Measurements from ENCODE around the gene ARHGAP15. TPM values are rescaled to one million over a fixed set of nuclear protein-coding genes. Genes with fewer than 3 reads are reported as not detected.

Gene ARHGAP15
- polyA plus RNA-seq, 1 donor from 2014 or later = 0.30 TPM

- Histone ChIP-seq H3K36me3 (ENCODE audit: insufficient read depth, low read length) (no peaks in the 10 kb centered on the region), H3K9me2 (ENCODE audit: insufficient read depth, low read length) (no peaks in the 10 kb centered on the region), H3K79me2 (replicated peaks; ENCODE audit: insufficient read depth, low read length) (no peaks in the 10 kb centered on the region), H3K4me2 (ENCODE audit: low read length) (no peak overlapping the region), H3K9me3 (ENCODE audit: low read length) (no peaks in the 10 kb centered on the region), H2AFZ (ENCODE audit: low read depth, low read length) (no peak overlapping the region), H4K20me1 (ENCODE audit: insufficient read depth) (no peaks in the 10 kb centered on the region), H3K9ac (ENCODE audit: low read length) (no peak overlapping the region), H3K27me3 (ENCODE audit: insufficient read depth, low read depth, low read length) (no peaks in the 10 kb centered on the region), H3F3A (ENCODE audit: insufficient read depth, low read length, poor library complexity, severe bottlenecking) (no peaks in the 10 kb centered on the region), H3K27ac (ENCODE audit: low read length) (no peak overlapping the region), H3K4me3 (ENCODE audit: low read length) (no peak overlapping the region)
- TF ChIP-seq REST (IDR thresholded peaks at IDR 0.05; ENCODE audit: borderline replicate concordance) = no peak
- TF ChIP-seq TAF1 (IDR thresholded peaks at IDR 0.05; ENCODE audit: low read depth) = no peak
- TF ChIP-seq MXI1 (conservative IDR thresholded peaks at IDR 0.05; ENCODE audit: poor library complexity, severe bottlenecking) = no peak
- no peak for TF ChIP-seq CTCF (IDR thresholded peaks at IDR 0.05; ENCODE audit: poor library complexity, severe bottlenecking)
- no peak for TF ChIP-seq POLR2AphosphoS5 (IDR thresholded peaks at IDR 0.05)
- TF ChIP-seq RAD21 (conservative IDR thresholded peaks at IDR 0.05) = no peak
- TF ChIP-seq EZH2 (IDR thresholded peaks at IDR 0.05; ENCODE audit: borderline replicate concordance, insufficient read depth, low read length, poor library complexity, severe bottlenecking) = no peak
- TF ChIP-seq EP300 (conservative IDR thresholded peaks at IDR 0.05; ENCODE audit: poor library complexity, severe bottlenecking) = no peak
- no peak for TF ChIP-seq SMC3 (conservative IDR thresholded peaks at IDR 0.05; ENCODE audit: poor library complexity)
Observed at GRCh38 chr2:143481733-143482132, 352.5 kb downstream of the ARHGAP15 start.

GRCh38 chr2:143482316-143482715, 353.1 kb downstream of the ARHGAP15 start:
- Histone ChIP-seq H3K9me3 (ENCODE audit: low read length) (no peaks in the 10 kb centered on the region), H3K9ac (ENCODE audit: low read length) (no peak overlapping the region), H2AFZ (ENCODE audit: low read depth, low read length) (no peak overlapping the region), H3K36me3 (ENCODE audit: insufficient read depth, low read length) (no peaks in the 10 kb centered on the region), H3K27me3 (ENCODE audit: insufficient read depth, low read depth, low read length) (no peaks in the 10 kb centered on the region), H3K4me3 (ENCODE audit: low read length) (no peak overlapping the region), H3K79me2 (replicated peaks; ENCODE audit: insufficient read depth, low read length) (no peaks in the 10 kb centered on the region), H3K9me2 (ENCODE audit: insufficient read depth, low read length) (no peaks in the 10 kb centered on the region), H3F3A (ENCODE audit: insufficient read depth, low read length, poor library complexity, severe bottlenecking) (no peaks in the 10 kb centered on the region), H3K27ac (ENCODE audit: low read length) (no peak overlapping the region), H3K4me2 (ENCODE audit: low read length) (no peak overlapping the region), H4K20me1 (ENCODE audit: insufficient read depth) (no peaks in the 10 kb centered on the region)
- TF ChIP-seq EZH2 (IDR thresholded peaks at IDR 0.05; ENCODE audit: borderline replicate concordance, insufficient read depth, low read length, poor library complexity, severe bottlenecking) = no peak
- TF ChIP-seq EP300 (conservative IDR thresholded peaks at IDR 0.05; ENCODE audit: poor library complexity, severe bottlenecking) = no peak
- no peak for TF ChIP-seq RAD21 (conservative IDR thresholded peaks at IDR 0.05)
- no peak for TF ChIP-seq CTCF (IDR thresholded peaks at IDR 0.05; ENCODE audit: poor library complexity, severe bottlenecking)
